ENCODE data around the gene LUZP2.

LUZP2 gene

DNA sequence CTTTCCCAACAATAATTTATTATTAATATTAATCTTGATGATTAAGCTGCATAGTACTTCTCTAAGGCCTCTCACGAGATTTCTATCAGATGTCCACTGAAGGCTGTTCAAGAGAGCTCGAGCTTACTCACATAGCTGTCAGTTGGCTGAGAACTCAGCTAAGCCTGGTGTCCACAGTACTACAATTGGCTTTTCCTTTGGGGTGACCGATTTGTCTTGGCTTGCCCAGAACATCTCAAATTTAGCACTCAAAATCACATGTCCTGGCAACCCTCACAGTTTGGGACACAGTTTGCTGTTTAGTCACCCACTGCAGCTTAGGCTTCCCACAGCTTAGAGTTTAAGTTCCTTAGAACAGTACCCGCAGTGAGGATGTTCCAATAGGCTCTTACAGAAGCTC lies 96.5 kb downstream of the LUZP2 start:
- Histone ChIP-seq H3K9me2 (replicated peaks; ENCODE audit: insufficient read depth, low read length) (no peaks in the 10 kb centered on the region), H3F3A (ENCODE audit: insufficient read depth, low read length) (no peaks in the 10 kb centered on the region), H3K4me3 (ENCODE audit: low read length) (no peak overlapping the region), H3K79me2 (ENCODE audit: low read length) (no peaks in the 10 kb centered on the region), H3K9me3 (replicated peaks; ENCODE audit: insufficient read depth, low read length) (no peaks in the 10 kb centered on the region), H3K4me2 (ENCODE audit: low read depth, low read length) (no peak overlapping the region), H2AFZ (ENCODE audit: low read length) (no peak overlapping the region), H3K27ac (ENCODE audit: low read length) (no peak overlapping the region), H3K27me3 (replicated peaks; ENCODE audit: insufficient read depth, low read length) (no peaks in the 10 kb centered on the region), H4K20me1 (ENCODE audit: insufficient read depth, low read length) (no peaks in the 10 kb centered on the region), H3K4me1 (ENCODE audit: low read length) (no peaks in the 10 kb centered on the region), H3K9ac (ENCODE audit: low read length) (no peak overlapping the region), H3K36me3 (replicated peaks; ENCODE audit: insufficient read depth, low read length) (no peaks in the 10 kb centered on the region)
- DNase-seq: no peak
- TF ChIP-seq EZH2phosphoT487 (IDR thresholded peaks at IDR 0.05; ENCODE audit: low read length) (no peak), EZH2 (optimal IDR thresholded peaks at IDR 0.05; ENCODE audit: low read depth, low read length) (no peak), CTCF (IDR thresholded peaks at IDR 0.05; ENCODE audit: low read length) (no peak)

DNA sequence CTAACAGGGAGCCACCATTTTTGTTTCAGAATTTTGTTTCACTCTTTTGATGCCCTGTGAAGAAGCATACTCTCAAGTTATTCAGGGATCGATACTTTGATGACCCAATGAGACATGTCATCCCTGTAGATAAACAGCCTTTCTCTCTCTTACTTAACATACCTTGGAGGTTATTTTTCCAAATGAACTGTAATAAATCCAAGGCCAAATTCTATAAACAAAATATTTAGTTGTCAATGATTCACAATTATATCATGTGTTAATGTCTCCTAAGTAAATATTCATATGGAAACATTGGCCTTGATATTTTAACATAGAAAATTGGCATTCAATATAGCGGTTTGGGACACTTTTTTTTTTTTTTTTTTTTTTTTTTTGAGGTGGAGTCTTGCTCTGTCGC lies 97.5 kb downstream of the LUZP2 start:
- H4K20me1 ChIP-seq (ENCODE audit: insufficient read depth, low read length): no peaks in the 10 kb centered on the region
- no peak overlapping the region for H3K9ac ChIP-seq (ENCODE audit: low read length)
- no peak overlapping the region for H3K4me2 ChIP-seq (ENCODE audit: low read depth, low read length)
- H3K36me3 ChIP-seq (replicated peaks; ENCODE audit: insufficient read depth, low read length): no peaks in the 10 kb centered on the region
- no peak overlapping the region for H3K4me3 ChIP-seq (ENCODE audit: low read length)
- no peak overlapping the region for H2AFZ ChIP-seq (ENCODE audit: low read length)
- no peaks in the 10 kb centered on the region for H3K9me2 ChIP-seq (replicated peaks; ENCODE audit: insufficient read depth, low read length)
- H3K27ac ChIP-seq (ENCODE audit: low read length): no peak overlapping the region
- H3K79me2 ChIP-seq (ENCODE audit: low read length): no peaks in the 10 kb centered on the region
- no peaks in the 10 kb centered on the region for H3K27me3 ChIP-seq (replicated peaks; ENCODE audit: insufficient read depth, low read length)
- no peak for TF ChIP-seq EZH2phosphoT487 (IDR thresholded peaks at IDR 0.05; ENCODE audit: low read length)
- TF ChIP-seq CTCF (IDR thresholded peaks at IDR 0.05; ENCODE audit: low read length): no peak
- TF ChIP-seq EZH2 (optimal IDR thresholded peaks at IDR 0.05; ENCODE audit: low read depth, low read length): no peak
- H3K4me1 ChIP-seq (ENCODE audit: low read length): no peaks in the 10 kb centered on the region
- H3K9me3 ChIP-seq (replicated peaks; ENCODE audit: insufficient read depth, low read length): no peaks in the 10 kb centered on the region
- no peak for DNase-seq
- no peaks in the 10 kb centered on the region for H3F3A ChIP-seq (ENCODE audit: insufficient read depth, low read length)

GRCh38 chr11:24598641-24599040 lies 101.8 kb downstream of the LUZP2 start:
- Histone ChIP-seq H3K4me2 (ENCODE audit: low read depth, low read length) (no peak overlapping the region), H4K20me1 (ENCODE audit: insufficient read depth, low read length) (no peaks in the 10 kb centered on the region), H3K4me1 (ENCODE audit: low read length) (no peaks in the 10 kb centered on the region), H3K27ac (ENCODE audit: low read length) (no peak overlapping the region), H3K36me3 (replicated peaks; ENCODE audit: insufficient read depth, low read length) (no peaks in the 10 kb centered on the region), H3K79me2 (ENCODE audit: low read length) (no peaks in the 10 kb centered on the region), H3K9me3 (replicated peaks; ENCODE audit: insufficient read depth, low read length) (no peaks in the 10 kb centered on the region), H3K9me2 (replicated peaks; ENCODE audit: insufficient read depth, low read length) (no peaks in the 10 kb centered on the region), H3K27me3 (replicated peaks; ENCODE audit: insufficient read depth, low read length) (no peaks in the 10 kb centered on the region), H3K4me3 (ENCODE audit: low read length) (no peak overlapping the region), H2AFZ (ENCODE audit: low read length) (no peak overlapping the region), H3F3A (ENCODE audit: insufficient read depth, low read length) (no peaks in the 10 kb centered on the region), H3K9ac (ENCODE audit: low read length) (no peak overlapping the region)
- DNase-seq: no peak
- TF ChIP-seq EZH2 (optimal IDR thresholded peaks at IDR 0.05; ENCODE audit: low read depth, low read length) (no peak), CTCF (IDR thresholded peaks at IDR 0.05; ENCODE audit: low read length) (no peak), EZH2phosphoT487 (IDR thresholded peaks at IDR 0.05; ENCODE audit: low read length) (no peak)
